GM23338 (cell line): ENCODE results near the gene ELN. TPM values are rescaled to one million over a fixed set of nuclear protein-coding genes. Genes with fewer than 3 reads are reported as not detected.

Experiments
- ATAC-seq: fragments of 200-7000 bp; cut with Tn5 transposase; 3 replicates; pipeline ENCODE4 v1.9.1; 2020
- DNase-seq: peaks from one replicate; pipeline ENCODE4 v3.0.0-alpha.2; 2015; ENCODE audit warnings: low spot score
- H2AFZ ChIP-seq: fragments of 200-600 bp; sonication (generic); 2 replicates; pipeline ENCODE4 v1.8.0; 2016; ENCODE audit warnings: antibody characterized with exemption, mild to moderate bottlenecking, moderate library complexity
- H3F3A ChIP-seq: fragments of 200-600 bp; sonication (generic); replicated peaks from 2 replicates; pipeline ENCODE4 v1.8.0; 2017; ENCODE audit warnings: antibody characterized with exemption, mixed run types, low read depth
- H3K27ac ChIP-seq: fragments of 200-600 bp; sonication (generic); 2 replicates; pipeline ENCODE4 v1.6.1; 2016; ENCODE audit warnings: low read depth
- H3K27me3 ChIP-seq: fragments of 200-600 bp; sonication (generic); 2 replicates; pipeline ENCODE4 v1.8.0; 2016; ENCODE audit warnings: mild to moderate bottlenecking, mixed run types, moderate library complexity; ENCODE audit not compliant: insufficient read depth
- H3K36me3 ChIP-seq: fragments of 200-600 bp; sonication (generic); 2 replicates; pipeline ENCODE4 v1.8.0; 2016; ENCODE audit warnings: mild to moderate bottlenecking; ENCODE audit not compliant: insufficient read depth
- H3K4me1 ChIP-seq: fragments of 200-600 bp; sonication (generic); 2 replicates; pipeline ENCODE4 v1.8.0; 2016; ENCODE audit warnings: mild to moderate bottlenecking, moderate library complexity; ENCODE audit not compliant: insufficient read depth
- H3K4me2 ChIP-seq: fragments of 200-600 bp; sonication (generic); 2 replicates; pipeline ENCODE4 v1.7.1; 2017; ENCODE audit warnings: mixed run types
- H3K4me3 ChIP-seq: fragments of 200-600 bp; sonication (generic); 2 replicates; pipeline ENCODE4 v1.6.1; 2016; ENCODE audit warnings: mixed run types
- H3K79me2 ChIP-seq: fragments of 200-600 bp; sonication (generic); replicated peaks from 2 replicates; pipeline ENCODE4 v1.8.0; 2017; ENCODE audit warnings: mild to moderate bottlenecking; ENCODE audit not compliant: insufficient read depth
- H3K9me2 ChIP-seq: fragments of 200-600 bp; sonication (generic); 2 replicates; pipeline ENCODE4 v1.8.0; 2017; ENCODE audit not compliant: insufficient read depth
- H4K20me1 ChIP-seq: fragments of 200-600 bp; sonication (generic); replicated peaks from 2 replicates; pipeline ENCODE4 v1.8.0; 2017; ENCODE audit warnings: mild to moderate bottlenecking; ENCODE audit not compliant: insufficient read depth
- H3K27ac Mint-ChIP-seq: 2 replicates; pipeline ENCODE4 v1.8.0; 2020; ENCODE audit warnings: inconsistent platforms, mild to moderate bottlenecking, moderate library complexity, mixed read lengths
- H3K27me3 Mint-ChIP-seq: 3 replicates; pipeline ENCODE4 v1.8.0; 2022; ENCODE audit warnings: low read depth, mild to moderate bottlenecking, moderate library complexity, mixed read lengths, inconsistent platforms; ENCODE audit not compliant: insufficient read depth, poor library complexity
- H3K36me3 Mint-ChIP-seq: 3 replicates; pipeline ENCODE4 v1.8.0; 2021; ENCODE audit warnings: low read depth, mild to moderate bottlenecking, inconsistent platforms, moderate library complexity, mixed read lengths
- H3K4me1 Mint-ChIP-seq: 3 replicates; pipeline ENCODE4 v1.8.0; 2020; ENCODE audit warnings: mild to moderate bottlenecking, inconsistent platforms, mixed read lengths
- H3K4me3 Mint-ChIP-seq: 3 replicates; pipeline ENCODE4 v1.8.0; 2021; ENCODE audit warnings: moderate library complexity, mild to moderate bottlenecking, inconsistent platforms, mixed read lengths
- H3K9me3 Mint-ChIP-seq: 3 replicates; pipeline ENCODE4 v1.8.0; 2020; ENCODE audit warnings: moderate library complexity, mild to moderate bottlenecking, inconsistent platforms, mixed read lengths
- CREB1 ChIP-seq: fragments of 250-450 bp; sonication (Bioruptor Pico); IDR thresholded peaks from 2 replicates; pipeline ENCODE4 v1.5.0; 2020; ENCODE audit warnings: low read depth, mild to moderate bottlenecking, moderate library complexity
- EZH2 ChIP-seq: fragments of 200-600 bp; sonication (generic); IDR thresholded peaks from one replicate; pipeline ENCODE4 v1.8.0; 2017; ENCODE audit warnings: antibody characterized with exemption, mild to moderate bottlenecking, low read depth; ENCODE audit not compliant: unreplicated experiment
- EZH2phosphoT487 ChIP-seq: fragments of 200-600 bp; sonication (generic); IDR thresholded peaks from one replicate; pipeline ENCODE4 v1.8.1; 2018; ENCODE audit warnings: antibody characterized with exemption; ENCODE audit not compliant: unreplicated experiment
- JUNB ChIP-seq: IDR thresholded peaks from one replicate; pipeline ENCODE4 v1.6.1; 2016; ENCODE audit warnings: antibody characterized with exemption; ENCODE audit not compliant: unreplicated experiment
- POLR2AphosphoS5 ChIP-seq: IDR thresholded peaks from 2 replicates; pipeline ENCODE4 v1.6.1; 2016; ENCODE audit warnings: antibody characterized with exemption, low read depth
- REST ChIP-seq: IDR thresholded peaks from one replicate; pipeline ENCODE4 v1.6.1; 2018; ENCODE audit warnings: antibody characterized with exemption; ENCODE audit not compliant: unreplicated experiment
- STAT1 ChIP-seq: IDR thresholded peaks from one replicate; pipeline ENCODE4 v1.6.1; 2016; ENCODE audit warnings: antibody characterized with exemption; ENCODE audit not compliant: unreplicated experiment
- ZNF114 ChIP-seq: fragments of 250-450 bp; sonication (Bioruptor Pico); IDR thresholded peaks from 2 replicates; pipeline ENCODE4 v1.5.0; 2020; ENCODE audit warnings: mild to moderate bottlenecking, moderate library complexity
- ZNF331 ChIP-seq: fragments of 250-450 bp; sonication (Bioruptor Pico); IDR thresholded peaks from 2 replicates; pipeline ENCODE4 v1.5.0; 2020; ENCODE audit warnings: low read depth, mild to moderate bottlenecking, moderate library complexity
- polyA plus RNA-seq: library from polyadenylated mRNA; unstranded; fragments of >200 nt; fragmentation: Nextera tagmentation; extraction: Ambion mirVana; gene quantifications from 2 replicates; pipeline ENCODE4 v1.2.1, GENCODE V29; 2016
- total RNA-seq: library from RNA; depleted of rRNA; stranded (reverse); fragments of >200 nt; shearing (Covaris generic); gene quantifications from 2 replicates; pipeline ENCODE4 v1.2.3, GENCODE V29; 2014
- TF ChIP-seq, protein P1 (sequence below), 2 experiments: fragments of 200-600 bp in 1 of 2; sonication (generic) in 1 of 2; conservative IDR thresholded peaks; 2 replicates each; pipeline versions ENCODE4 v1.5.1 to v1.6.1; 2016 to 2017; ENCODE audit warnings: antibody characterized with exemption in 2 of 2, low read depth in 2 of 2, mild to moderate bottlenecking in 2 of 2, moderate library complexity in 1 of 2
- TF ChIP-seq, protein P2 (sequence below): IDR thresholded peaks from 2 replicates; pipeline ENCODE4 v1.6.1; 2016; ENCODE audit warnings: antibody characterized with exemption
- TF ChIP-seq, protein P3 (sequence below): fragments of 250-450 bp; sonication (Bioruptor Pico); IDR thresholded peaks from 2 replicates; pipeline ENCODE4 v1.5.0; 2020; ENCODE audit warnings: mild to moderate bottlenecking, moderate library complexity

Gene ELN
- total and polyA plus RNA-seq, 2 experiments from 2014 or later: 1.1 to 5.6 TPM

- TF ChIP-seq REST (no peak), POLR2AphosphoS5 (no peak), ZNF331 (no peak), ZNF114 (CRISPR knock-in tag) (no peak), JUNB (no peak), STAT1 (no peak), EZH2phosphoT487 (no peak)
- TF ChIP-seq, protein P1, sequence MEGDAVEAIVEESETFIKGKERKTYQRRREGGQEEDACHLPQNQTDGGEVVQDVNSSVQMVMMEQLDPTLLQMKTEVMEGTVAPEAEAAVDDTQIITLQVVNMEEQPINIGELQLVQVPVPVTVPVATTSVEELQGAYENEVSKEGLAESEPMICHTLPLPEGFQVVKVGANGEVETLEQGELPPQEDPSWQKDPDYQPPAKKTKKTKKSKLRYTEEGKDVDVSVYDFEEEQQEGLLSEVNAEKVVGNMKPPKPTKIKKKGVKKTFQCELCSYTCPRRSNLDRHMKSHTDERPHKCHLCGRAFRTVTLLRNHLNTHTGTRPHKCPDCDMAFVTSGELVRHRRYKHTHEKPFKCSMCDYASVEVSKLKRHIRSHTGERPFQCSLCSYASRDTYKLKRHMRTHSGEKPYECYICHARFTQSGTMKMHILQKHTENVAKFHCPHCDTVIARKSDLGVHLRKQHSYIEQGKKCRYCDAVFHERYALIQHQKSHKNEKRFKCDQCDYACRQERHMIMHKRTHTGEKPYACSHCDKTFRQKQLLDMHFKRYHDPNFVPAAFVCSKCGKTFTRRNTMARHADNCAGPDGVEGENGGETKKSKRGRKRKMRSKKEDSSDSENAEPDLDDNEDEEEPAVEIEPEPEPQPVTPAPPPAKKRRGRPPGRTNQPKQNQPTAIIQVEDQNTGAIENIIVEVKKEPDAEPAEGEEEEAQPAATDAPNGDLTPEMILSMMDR (conservative IDR thresholded peaks at IDR 0.05; ENCODE audit: low read depth in 2 of 2): no peak
- TF ChIP-seq, protein P2, sequence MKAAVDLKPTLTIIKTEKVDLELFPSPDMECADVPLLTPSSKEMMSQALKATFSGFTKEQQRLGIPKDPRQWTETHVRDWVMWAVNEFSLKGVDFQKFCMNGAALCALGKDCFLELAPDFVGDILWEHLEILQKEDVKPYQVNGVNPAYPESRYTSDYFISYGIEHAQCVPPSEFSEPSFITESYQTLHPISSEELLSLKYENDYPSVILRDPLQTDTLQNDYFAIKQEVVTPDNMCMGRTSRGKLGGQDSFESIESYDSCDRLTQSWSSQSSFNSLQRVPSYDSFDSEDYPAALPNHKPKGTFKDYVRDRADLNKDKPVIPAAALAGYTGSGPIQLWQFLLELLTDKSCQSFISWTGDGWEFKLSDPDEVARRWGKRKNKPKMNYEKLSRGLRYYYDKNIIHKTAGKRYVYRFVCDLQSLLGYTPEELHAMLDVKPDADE: no peak
Measured at GRCh38 chr7:74029991-74030415, 2.0 kb downstream of the ELN start (continued).

- no peak for DNase-seq
- H3K9me3 Mint-ChIP-seq: no peaks in the 10 kb centered on the region
- no peak overlapping the region for H3K4me2 ChIP-seq
- H3K36me3 Mint-ChIP-seq: no peaks in the 10 kb centered on the region
- ATAC-seq: no peak
- H3K79me2 ChIP-seq: no peaks in the 10 kb centered on the region
- no peak overlapping the region for H3K4me3 ChIP-seq
- H2AFZ ChIP-seq: no peak overlapping the region
- H3F3A ChIP-seq: no peaks in the 10 kb centered on the region
- no peaks in the 10 kb centered on the region for H3K9me2 ChIP-seq
- H3K27me3 ChIP-seq: no peaks in the 10 kb centered on the region
- H3K4me3 Mint-ChIP-seq: no peak overlapping the region
- H3K4me1 Mint-ChIP-seq: peaks cover 43% of the 10 kb centered on the region
- H3K27me3 Mint-ChIP-seq: peaks cover 16% of the 10 kb centered on the region
- H3K27ac ChIP-seq: no peak overlapping the region
- peaks cover 20% of the 10 kb centered on the region; the same call in 1 of the 2 replicates for H3K4me1 ChIP-seq
- no peaks in the 10 kb centered on the region for H3K36me3 ChIP-seq
- H3K27ac Mint-ChIP-seq: no peak overlapping the region
- H4K20me1 ChIP-seq: no peaks in the 10 kb centered on the region
- no peak for TF ChIP-seq CREB1
- TF ChIP-seq ZNF331: no peak
- TF ChIP-seq JUNB: no peak
- TF ChIP-seq, protein P3, sequence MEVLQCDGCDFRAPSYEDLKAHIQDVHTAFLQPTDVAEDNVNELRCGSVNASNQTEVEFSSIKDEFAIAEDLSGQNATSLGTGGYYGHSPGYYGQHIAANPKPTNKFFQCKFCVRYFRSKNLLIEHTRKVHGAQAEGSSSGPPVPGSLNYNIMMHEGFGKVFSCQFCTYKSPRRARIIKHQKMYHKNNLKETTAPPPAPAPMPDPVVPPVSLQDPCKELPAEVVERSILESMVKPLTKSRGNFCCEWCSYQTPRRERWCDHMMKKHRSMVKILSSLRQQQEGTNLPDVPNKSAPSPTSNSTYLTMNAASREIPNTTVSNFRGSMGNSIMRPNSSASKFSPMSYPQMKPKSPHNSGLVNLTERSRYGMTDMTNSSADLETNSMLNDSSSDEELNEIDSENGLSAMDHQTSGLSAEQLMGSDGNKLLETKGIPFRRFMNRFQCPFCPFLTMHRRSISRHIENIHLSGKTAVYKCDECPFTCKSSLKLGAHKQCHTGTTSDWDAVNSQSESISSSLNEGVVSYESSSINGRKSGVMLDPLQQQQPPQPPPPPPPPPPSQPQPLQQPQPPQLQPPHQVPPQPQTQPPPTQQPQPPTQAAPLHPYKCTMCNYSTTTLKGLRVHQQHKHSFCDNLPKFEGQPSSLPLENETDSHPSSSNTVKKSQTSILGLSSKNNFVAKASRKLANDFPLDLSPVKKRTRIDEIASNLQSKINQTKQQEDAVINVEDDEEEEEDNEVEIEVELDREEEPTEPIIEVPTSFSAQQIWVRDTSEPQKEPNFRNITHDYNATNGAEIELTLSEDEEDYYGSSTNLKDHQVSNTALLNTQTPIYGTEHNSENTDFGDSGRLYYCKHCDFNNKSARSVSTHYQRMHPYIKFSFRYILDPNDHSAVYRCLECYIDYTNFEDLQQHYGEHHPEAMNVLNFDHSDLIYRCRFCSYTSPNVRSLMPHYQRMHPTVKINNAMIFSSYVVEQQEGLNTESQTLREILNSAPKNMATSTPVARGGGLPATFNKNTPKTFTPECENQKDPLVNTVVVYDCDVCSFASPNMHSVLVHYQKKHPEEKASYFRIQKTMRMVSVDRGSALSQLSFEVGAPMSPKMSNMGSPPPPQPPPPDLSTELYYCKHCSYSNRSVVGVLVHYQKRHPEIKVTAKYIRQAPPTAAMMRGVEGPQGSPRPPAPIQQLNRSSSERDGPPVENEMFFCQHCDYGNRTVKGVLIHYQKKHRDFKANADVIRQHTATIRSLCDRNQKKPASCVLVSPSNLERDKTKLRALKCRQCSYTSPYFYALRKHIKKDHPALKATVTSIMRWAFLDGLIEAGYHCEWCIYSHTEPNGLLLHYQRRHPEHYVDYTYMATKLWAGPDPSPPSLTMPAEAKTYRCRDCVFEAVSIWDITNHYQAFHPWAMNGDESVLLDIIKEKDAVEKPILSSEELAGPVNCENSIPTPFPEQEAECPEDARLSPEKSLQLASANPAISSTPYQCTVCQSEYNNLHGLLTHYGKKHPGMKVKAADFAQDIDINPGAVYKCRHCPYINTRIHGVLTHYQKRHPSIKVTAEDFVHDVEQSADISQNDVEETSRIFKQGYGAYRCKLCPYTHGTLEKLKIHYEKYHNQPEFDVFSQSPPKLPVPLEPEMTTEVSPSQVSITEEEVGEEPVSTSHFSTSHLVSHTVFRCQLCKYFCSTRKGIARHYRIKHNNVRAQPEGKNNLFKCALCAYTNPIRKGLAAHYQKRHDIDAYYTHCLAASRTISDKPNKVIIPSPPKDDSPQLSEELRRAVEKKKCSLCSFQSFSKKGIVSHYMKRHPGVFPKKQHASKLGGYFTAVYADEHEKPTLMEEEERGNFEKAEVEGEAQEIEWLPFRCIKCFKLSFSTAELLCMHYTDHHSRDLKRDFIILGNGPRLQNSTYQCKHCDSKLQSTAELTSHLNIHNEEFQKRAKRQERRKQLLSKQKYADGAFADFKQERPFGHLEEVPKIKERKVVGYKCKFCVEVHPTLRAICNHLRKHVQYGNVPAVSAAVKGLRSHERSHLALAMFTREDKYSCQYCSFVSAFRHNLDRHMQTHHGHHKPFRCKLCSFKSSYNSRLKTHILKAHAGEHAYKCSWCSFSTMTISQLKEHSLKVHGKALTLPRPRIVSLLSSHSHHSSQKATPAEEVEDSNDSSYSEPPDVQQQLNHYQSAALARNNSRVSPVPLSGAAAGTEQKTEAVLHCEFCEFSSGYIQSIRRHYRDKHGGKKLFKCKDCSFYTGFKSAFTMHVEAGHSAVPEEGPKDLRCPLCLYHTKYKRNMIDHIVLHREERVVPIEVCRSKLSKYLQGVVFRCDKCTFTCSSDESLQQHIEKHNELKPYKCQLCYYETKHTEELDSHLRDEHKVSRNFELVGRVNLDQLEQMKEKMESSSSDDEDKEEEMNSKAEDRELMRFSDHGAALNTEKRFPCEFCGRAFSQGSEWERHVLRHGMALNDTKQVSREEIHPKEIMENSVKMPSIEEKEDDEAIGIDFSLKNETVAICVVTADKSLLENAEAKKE (CRISPR knock-in tag): no peak
- no peak for TF ChIP-seq EZH2
- no peak for TF ChIP-seq POLR2AphosphoS5
- no peak for TF ChIP-seq EZH2phosphoT487
Measured at GRCh38 chr7:74030861-74031260, 2.9 kb downstream of the ELN start.
